Breast epithelium (tissue), 3 donors: ENCODE measurements around the gene ADD1.

Source experiments
- CTCF ChIP-seq, 3 donors: fragments of 450-650 bp; IDR thresholded peaks; one replicate each; pipeline ENCODE4 v1.5.1; 2016 to 2017; ENCODE audit warnings: antibody characterized with exemption in 3 of 3, mild to moderate bottlenecking in 3 of 3, moderate library complexity in 3 of 3
- POLR2A ChIP-seq: fragments of 450-650 bp; IDR thresholded peaks from one replicate; pipeline ENCODE4 v1.6.1; 2016; ENCODE audit warnings: antibody characterized with exemption, mild to moderate bottlenecking, moderate library complexity
- POLR2AphosphoS5 ChIP-seq, 3 donors: sonication (generic); formaldehyde crosslinking; IDR thresholded peaks; one replicate each; pipeline ENCODE4 v1.6.1; 2017; ENCODE audit warnings: antibody characterized with exemption in 3 of 3

- TF ChIP-seq CTCF (IDR thresholded peaks at IDR 0.05) (no peak), POLR2A (no peak), POLR2AphosphoS5 (IDR thresholded peaks at IDR 0.05) (no peak)
Measured at GRCh38 chr4:2949782-2950125, 106.1 kb downstream of the ADD1 start.
